ENCODE results near the gene SARS2.

SARS2 gene

GRCh38 chr19:38869160-38869835 is 61.3 kb downstream of the SARS2 start:
- in situ Hi-C loops (cut with HindIII; ENCODE audit: low sequenced_read_pairs), result no loop called here

- in situ Hi-C loops (cut with HindIII; ENCODE audit: low sequenced_read_pairs), result no loop called here
Measured at GRCh38 chr19:38868551-38868950, 62.0 kb downstream of the SARS2 start.

- in situ Hi-C loops (cut with HindIII; ENCODE audit: low sequenced_read_pairs), result no loop called here
Measured at GRCh38 chr19:38867171-38867780, 63.3 kb downstream of the SARS2 start.

Measured in endothelial cell of hepatic sinusoid (primary cell).